ENCODE results near the gene SLC27A5.

GRCh38 chr19:58554494-58555368 lies 42.9 kb upstream of the SLC27A5 start, which contains the start of gene CHMP2A:
- TF ChIP-seq, protein P1, sequence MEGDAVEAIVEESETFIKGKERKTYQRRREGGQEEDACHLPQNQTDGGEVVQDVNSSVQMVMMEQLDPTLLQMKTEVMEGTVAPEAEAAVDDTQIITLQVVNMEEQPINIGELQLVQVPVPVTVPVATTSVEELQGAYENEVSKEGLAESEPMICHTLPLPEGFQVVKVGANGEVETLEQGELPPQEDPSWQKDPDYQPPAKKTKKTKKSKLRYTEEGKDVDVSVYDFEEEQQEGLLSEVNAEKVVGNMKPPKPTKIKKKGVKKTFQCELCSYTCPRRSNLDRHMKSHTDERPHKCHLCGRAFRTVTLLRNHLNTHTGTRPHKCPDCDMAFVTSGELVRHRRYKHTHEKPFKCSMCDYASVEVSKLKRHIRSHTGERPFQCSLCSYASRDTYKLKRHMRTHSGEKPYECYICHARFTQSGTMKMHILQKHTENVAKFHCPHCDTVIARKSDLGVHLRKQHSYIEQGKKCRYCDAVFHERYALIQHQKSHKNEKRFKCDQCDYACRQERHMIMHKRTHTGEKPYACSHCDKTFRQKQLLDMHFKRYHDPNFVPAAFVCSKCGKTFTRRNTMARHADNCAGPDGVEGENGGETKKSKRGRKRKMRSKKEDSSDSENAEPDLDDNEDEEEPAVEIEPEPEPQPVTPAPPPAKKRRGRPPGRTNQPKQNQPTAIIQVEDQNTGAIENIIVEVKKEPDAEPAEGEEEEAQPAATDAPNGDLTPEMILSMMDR (IDR thresholded peaks at IDR 0.05), result peak in 2 of 5 experiments; percentile 24 to 42
- TF ChIP-seq POLR2A (IDR thresholded peaks at IDR 0.05) (peak; percentile 43 to 73), EP300 (IDR thresholded peaks at IDR 0.05) (peak; percentile 91 to 96)

Measured in tibial nerve (tissue), 4 donors.